ENCODE results near the gene LEFTY1. TPM values are rescaled to one million over a fixed set of nuclear protein-coding genes. Genes with fewer than 3 reads are reported as not detected.

The LEFTY1 gene
- total and polyA plus RNA-seq, 9 donors = 0.43 to 5.1 (median 2.0) TPM

DNA sequence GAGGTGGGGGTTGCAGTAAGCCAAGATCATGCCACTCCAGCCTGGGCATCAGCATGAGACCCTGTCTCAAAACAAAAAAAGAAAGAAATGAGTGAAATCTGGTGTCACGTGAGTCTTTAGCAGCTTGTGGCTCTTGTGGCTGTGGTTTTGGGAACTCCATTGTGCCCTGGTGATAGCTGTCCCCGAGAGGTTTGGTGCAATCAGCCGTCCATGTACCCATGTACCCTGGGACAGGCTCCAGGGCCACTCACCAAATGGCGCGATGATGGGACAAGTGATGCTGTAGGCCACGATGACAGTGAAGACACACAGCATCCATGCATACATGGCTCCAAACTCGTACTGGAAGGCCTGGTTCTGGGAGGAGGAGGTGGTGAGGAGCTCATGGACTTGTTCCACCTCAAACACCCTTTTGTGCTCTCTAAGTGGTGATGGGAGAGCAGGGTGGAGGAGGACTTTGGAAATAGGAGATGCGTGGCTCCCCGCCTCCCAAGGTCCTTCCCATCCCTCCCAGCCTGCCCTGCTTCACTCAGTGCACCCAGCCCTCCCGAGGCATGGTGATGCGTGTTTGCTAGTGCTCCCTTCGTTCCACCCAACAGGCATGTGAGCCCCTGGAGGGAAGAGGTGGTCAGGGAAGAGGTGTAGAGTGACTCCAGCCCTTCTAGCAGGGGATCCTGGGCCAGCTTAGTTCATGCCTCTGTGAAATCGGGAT is 36.4 kb downstream of the LEFTY1 start:
- no peaks in the 10 kb centered on the region for H3K9me3 ChIP-seq
- peak overlapping the region in 1 of 2 donors; percentile 57 for H3K27ac ChIP-seq
- TF ChIP-seq POLR2A (IDR thresholded peaks at IDR 0.05) = no peak
- TF ChIP-seq, protein P1, sequence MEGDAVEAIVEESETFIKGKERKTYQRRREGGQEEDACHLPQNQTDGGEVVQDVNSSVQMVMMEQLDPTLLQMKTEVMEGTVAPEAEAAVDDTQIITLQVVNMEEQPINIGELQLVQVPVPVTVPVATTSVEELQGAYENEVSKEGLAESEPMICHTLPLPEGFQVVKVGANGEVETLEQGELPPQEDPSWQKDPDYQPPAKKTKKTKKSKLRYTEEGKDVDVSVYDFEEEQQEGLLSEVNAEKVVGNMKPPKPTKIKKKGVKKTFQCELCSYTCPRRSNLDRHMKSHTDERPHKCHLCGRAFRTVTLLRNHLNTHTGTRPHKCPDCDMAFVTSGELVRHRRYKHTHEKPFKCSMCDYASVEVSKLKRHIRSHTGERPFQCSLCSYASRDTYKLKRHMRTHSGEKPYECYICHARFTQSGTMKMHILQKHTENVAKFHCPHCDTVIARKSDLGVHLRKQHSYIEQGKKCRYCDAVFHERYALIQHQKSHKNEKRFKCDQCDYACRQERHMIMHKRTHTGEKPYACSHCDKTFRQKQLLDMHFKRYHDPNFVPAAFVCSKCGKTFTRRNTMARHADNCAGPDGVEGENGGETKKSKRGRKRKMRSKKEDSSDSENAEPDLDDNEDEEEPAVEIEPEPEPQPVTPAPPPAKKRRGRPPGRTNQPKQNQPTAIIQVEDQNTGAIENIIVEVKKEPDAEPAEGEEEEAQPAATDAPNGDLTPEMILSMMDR (IDR thresholded peaks at IDR 0.05) = no peak
- TF ChIP-seq EP300 (IDR thresholded peaks at IDR 0.05) = no peak
- intact Hi-C loops (cut with DNase I) = no loop called here
- no peak for DNase-seq
- H3K27me3 ChIP-seq = no peaks in the 10 kb centered on the region
- no peaks in the 10 kb centered on the region for H3K36me3 ChIP-seq
- peaks cover 17% of the 10 kb centered on the region for H3K4me1 ChIP-seq (ENCODE audit: insufficient read depth)
- no peak overlapping the region for H3K4me3 ChIP-seq
- WGBS, 3 donors = 91 to 94% (median 94%) methylated on average over 13 of the region's 13 CpGs

DNA sequence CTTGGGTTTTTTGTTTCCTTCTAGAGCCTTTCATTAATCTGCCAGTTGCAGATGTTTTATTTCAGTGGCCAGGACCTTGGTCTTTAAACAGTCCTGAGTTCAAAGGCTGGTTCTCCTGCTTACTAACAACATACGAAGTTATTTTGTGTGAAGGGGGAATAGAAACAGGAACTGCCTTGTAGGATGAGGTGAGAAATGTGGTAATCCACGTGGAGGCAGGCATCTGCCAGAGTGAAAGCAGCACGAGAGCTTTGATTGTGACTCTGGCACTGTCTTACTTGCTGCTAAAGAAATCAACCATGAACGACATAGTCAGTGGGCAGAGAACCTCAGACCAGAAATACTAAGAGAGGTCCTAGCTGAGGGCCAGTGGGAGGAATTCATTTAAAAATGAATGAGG is 37.1 kb downstream of the LEFTY1 start:
- Histone ChIP-seq H3K36me3 (no peaks in the 10 kb centered on the region), H3K4me3 (no peak overlapping the region), H3K27me3 (no peaks in the 10 kb centered on the region), H3K9me3 (no peaks in the 10 kb centered on the region), H3K27ac (peak overlapping the region in 1 of 2 donors; percentile 57), H3K4me1 (ENCODE audit: insufficient read depth) (peaks cover 17% of the 10 kb centered on the region)
- DNase-seq = no peak
- TF ChIP-seq POLR2A (IDR thresholded peaks at IDR 0.05) (no peak), EP300 (IDR thresholded peaks at IDR 0.05) (no peak)
- TF ChIP-seq, protein P1 (IDR thresholded peaks at IDR 0.05) = no peak
- intact Hi-C loops (cut with DNase I) = no loop called here
- WGBS, 3 donors = 5 to 15% (median 8%) methylated on average over 4 of the region's 4 CpGs

DNA sequence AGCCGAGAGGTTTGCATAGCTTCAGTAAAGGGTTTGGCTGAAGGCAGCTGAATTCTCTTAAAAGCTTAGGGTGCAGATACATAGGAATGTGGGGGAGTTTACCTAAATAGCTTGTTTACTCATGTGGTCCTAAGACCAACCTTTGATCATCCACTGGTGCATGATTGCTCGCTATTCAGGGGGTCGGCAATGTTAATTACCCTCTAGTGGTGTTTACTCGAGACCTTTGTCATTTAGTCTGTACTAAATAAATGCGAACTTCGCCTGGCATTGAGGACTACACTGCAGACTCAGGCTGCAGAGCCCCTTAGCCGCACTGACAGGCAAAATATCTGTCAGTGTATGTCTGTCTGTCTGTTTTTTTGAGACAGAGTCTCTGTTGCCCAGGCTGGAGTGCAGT is 38.6 kb downstream of the LEFTY1 start:
- no peaks in the 10 kb centered on the region for H3K27me3 ChIP-seq
- no peak overlapping the region for H3K4me3 ChIP-seq
- TF ChIP-seq EP300 (IDR thresholded peaks at IDR 0.05) (no peak), POLR2A (IDR thresholded peaks at IDR 0.05) (no peak)
- TF ChIP-seq, protein P1 (IDR thresholded peaks at IDR 0.05) = no peak
- no peaks in the 10 kb centered on the region for H3K36me3 ChIP-seq
- no peak for DNase-seq
- H3K4me1 ChIP-seq (ENCODE audit: insufficient read depth) = peaks cover 19% of the 10 kb centered on the region
- intact Hi-C loops (cut with DNase I) = no loop called here
- H3K9me3 ChIP-seq = no peaks in the 10 kb centered on the region
- H3K27ac ChIP-seq = peak overlapping the region in 1 of 2 donors; percentile 23
- WGBS, 3 donors = 83 to 91% (median 83%) methylated on average over 7 of the region's 7 CpGs

DNA sequence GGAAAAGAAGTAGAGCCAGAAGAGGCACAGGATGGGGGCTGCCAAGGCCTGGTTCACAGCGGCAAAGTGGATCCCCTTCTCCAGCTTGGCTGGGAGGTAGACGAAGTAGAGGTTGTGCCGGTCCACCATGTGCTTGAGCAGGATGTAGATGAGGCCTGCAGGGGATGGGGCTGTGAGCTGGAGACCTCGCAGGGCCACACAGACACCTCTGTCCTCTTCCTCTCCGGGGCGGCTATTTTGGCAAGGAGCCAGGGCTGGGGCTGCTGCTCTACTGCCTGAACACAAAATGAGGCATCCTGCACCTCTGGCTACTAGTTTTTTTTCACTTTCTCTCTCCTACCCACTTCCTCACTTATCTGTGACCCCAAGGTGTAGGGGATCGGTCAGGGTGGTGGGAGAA is 39.0 kb downstream of the LEFTY1 start:
- TF ChIP-seq POLR2A (IDR thresholded peaks at IDR 0.05) (no peak), EP300 (IDR thresholded peaks at IDR 0.05) (no peak)
- TF ChIP-seq, protein P1 (IDR thresholded peaks at IDR 0.05) = no peak

More for the DNA sequence above, 39.0 kb downstream of the LEFTY1 start:
- intact Hi-C loops (cut with DNase I) = loop anchor here in 3 of 4 donors (5.0 to 10.0 kb wide), 4 partner anchors 38 to 375 kb away; partner anchors contain the start of genes SRP9 (in 2 of the 3) and EPHX1 (in 1 of the 3)
- no peaks in the 10 kb centered on the region for H3K9me3 ChIP-seq
- no peaks in the 10 kb centered on the region for H3K36me3 ChIP-seq
- H3K4me3 ChIP-seq = no peak overlapping the region
- 53 to 61% (median 61%) methylated on average over 7 of the region's 7 CpGs for WGBS, 3 donors
- H3K4me1 ChIP-seq (ENCODE audit: insufficient read depth) = peaks cover 20% of the 10 kb centered on the region
- peak overlapping the region; percentile 13 to 31 for H3K27ac ChIP-seq
- H3K27me3 ChIP-seq = no peaks in the 10 kb centered on the region
- peak; percentile 58 to 74 (median 63) for DNase-seq
